Upper lobe of left lung (tissue), 4 donors: ENCODE measurements around the gene ITGB1BP1.

Experiments
- EP300 ChIP-seq, 4 donors: sonication (generic); formaldehyde crosslinking; IDR thresholded peaks; one replicate each; pipeline ENCODE4 v1.5.1; 2017; ENCODE audit warnings: antibody characterized with exemption in 4 of 4, control low read depth in 2 of 4
- POLR2A ChIP-seq, 4 donors: fragments of 450-650 bp; IDR thresholded peaks; one replicate each; pipeline ENCODE4 v1.5.1; 2016 to 2017; ENCODE audit warnings: antibody characterized with exemption in 4 of 4, mild to moderate bottlenecking in 2 of 4
- POLR2AphosphoS5 ChIP-seq, 2 donors: sonication (generic); formaldehyde crosslinking; IDR thresholded peaks; one replicate each; pipeline ENCODE4 v1.5.1; 2017; ENCODE audit warnings: antibody characterized with exemption in 2 of 2
- TF ChIP-seq, protein P1 (sequence below), 6 experiments: fragments of 450-650 bp in 4 of 6; fragments of 200-600 bp in 2 of 6; sonication (generic) in 2 of 6; IDR thresholded peaks; one replicate each; pipeline ENCODE4 v1.5.1; 2016 to 2019; ENCODE audit warnings: antibody characterized with exemption in 6 of 6

DNA sequence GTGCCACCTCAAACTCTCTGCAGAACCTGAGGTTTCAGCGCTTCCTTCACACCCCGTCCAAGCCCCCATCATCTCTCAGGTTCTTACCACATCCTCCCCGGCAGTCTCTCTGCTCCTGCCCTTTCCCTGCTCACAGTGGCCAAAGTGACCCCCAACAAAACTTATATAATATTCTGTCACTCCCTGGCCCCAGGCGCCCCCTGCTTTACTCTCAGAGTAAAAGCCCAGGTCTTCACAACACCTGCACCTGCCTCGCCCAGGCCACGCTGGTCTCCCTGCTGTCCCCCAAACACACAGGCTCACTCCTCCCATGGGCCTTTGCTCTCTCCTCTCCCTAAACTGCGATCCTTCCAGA lies 6.4 kb downstream of the ITGB1BP1 start:
- TF ChIP-seq, protein P1, sequence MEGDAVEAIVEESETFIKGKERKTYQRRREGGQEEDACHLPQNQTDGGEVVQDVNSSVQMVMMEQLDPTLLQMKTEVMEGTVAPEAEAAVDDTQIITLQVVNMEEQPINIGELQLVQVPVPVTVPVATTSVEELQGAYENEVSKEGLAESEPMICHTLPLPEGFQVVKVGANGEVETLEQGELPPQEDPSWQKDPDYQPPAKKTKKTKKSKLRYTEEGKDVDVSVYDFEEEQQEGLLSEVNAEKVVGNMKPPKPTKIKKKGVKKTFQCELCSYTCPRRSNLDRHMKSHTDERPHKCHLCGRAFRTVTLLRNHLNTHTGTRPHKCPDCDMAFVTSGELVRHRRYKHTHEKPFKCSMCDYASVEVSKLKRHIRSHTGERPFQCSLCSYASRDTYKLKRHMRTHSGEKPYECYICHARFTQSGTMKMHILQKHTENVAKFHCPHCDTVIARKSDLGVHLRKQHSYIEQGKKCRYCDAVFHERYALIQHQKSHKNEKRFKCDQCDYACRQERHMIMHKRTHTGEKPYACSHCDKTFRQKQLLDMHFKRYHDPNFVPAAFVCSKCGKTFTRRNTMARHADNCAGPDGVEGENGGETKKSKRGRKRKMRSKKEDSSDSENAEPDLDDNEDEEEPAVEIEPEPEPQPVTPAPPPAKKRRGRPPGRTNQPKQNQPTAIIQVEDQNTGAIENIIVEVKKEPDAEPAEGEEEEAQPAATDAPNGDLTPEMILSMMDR (IDR thresholded peaks at IDR 0.05): no peak
- TF ChIP-seq POLR2AphosphoS5 (IDR thresholded peaks at IDR 0.05) (no peak), EP300 (IDR thresholded peaks at IDR 0.05) (no peak), POLR2A (IDR thresholded peaks at IDR 0.05) (no peak)
